ENCODE results near the gene ALKBH5. TPM values are rescaled to one million over a fixed set of nuclear protein-coding genes. Genes with fewer than 3 reads are reported as not detected.
A peak's percentile ranks its signal among the peaks of the same experiment; 100 is the strongest.

The ALKBH5 gene
- polyA plus RNA-seq, 2 of the 4 experiments (the other 2 are of a cell fraction) = 57.9 to 105 TPM

DNA sequence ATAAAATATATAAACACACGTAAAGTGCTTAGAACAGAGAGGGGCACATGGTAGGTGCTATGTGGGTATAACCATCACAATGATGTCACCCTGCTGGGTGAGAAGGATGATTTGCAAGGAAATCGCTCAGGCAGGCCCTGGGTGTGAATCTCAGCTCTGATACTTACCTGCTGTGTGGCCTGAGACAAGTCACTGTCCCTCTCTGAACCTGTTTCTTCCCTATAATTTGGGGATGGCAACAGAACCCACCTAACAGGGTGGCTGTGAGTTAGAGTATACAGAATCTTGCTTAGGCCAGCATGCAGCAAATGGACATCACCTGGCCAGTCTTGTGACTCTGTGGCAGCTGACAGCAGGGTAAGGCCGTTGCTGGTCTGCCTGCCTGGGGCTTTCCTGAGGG, 36.6 kb upstream of the ALKBH5 start:
- ChIA-PET CTCF (interaction anchor here (0.8 to 2.6 kb wide), 3 partner anchors 9 to 70 kb away, joined by 3 to 10 read pairs (median 4); no protein-coding TSS in a partner anchor), POLR2A (interaction anchor here (1.9 kb wide), 1 partner anchor 36 kb away, joined by 7 read pairs; the partner anchor contains the start of gene ALKBH5)
- TF ChIP-seq ZC3H11A (IDR thresholded peaks at IDR 0.05) = no peak
- no peak for TF ChIP-seq REST (IDR thresholded peaks at IDR 0.05)
- TF ChIP-seq ATOH8 (CRISPR knock-in tag; IDR thresholded peaks at IDR 0.05; ENCODE audit: low read depth) = no peak
- no peak for TF ChIP-seq HOXB5 (CRISPR knock-in tag; IDR thresholded peaks at IDR 0.05)
- TF ChIP-seq ZFP36 (IDR thresholded peaks at IDR 0.05; ENCODE audit: borderline replicate concordance, partially characterized antibody) = peak; percentile 74
- TF ChIP-seq PHF8 (IDR thresholded peaks at IDR 0.05; ENCODE audit: borderline replicate concordance, low read depth) = no peak
- Histone ChIP-seq H3K9me3 (no peaks in the 10 kb centered on the region), H3K27ac (no peak overlapping the region), H3K4me1 (no peaks in the 10 kb centered on the region), H3K4me2 (no peak overlapping the region), H3K4me3 (no peak overlapping the region)
- 66% methylated on average over 3 of the region's 3 CpGs for WGBS (ENCODE audit: missing lambda C conversion rate)
- DNase-seq (ENCODE audit: low read depth in 1 of 2, low spot score in 1 of 2) (no peak), FAIRE-seq (no peak), ATAC-seq (no peak)

GRCh38 chr17:18148586-18148985, 35.0 kb upstream of the ALKBH5 start:
- WGBS (ENCODE audit: missing lambda C conversion rate) = 79% methylated on average over 7 of the region's 7 CpGs
- Histone ChIP-seq H3K27ac (no peak overlapping the region), H3K4me1 (no peaks in the 10 kb centered on the region), H3K4me3 (no peak overlapping the region), H3K4me2 (no peak overlapping the region), H3K9me3 (no peaks in the 10 kb centered on the region)
- DNase-seq (ENCODE audit: low read depth in 1 of 2, low spot score in 1 of 2) = no peak
- CTCF ChIA-PET = interaction anchor here (0.5 to 1.3 kb wide), 3 partner anchors 17 to 42 kb away, joined by 3 to 5 read pairs (median 4); no protein-coding TSS in a partner anchor
- POLR2A ChIA-PET = interaction anchor here (1.9 kb wide), 1 partner anchor 34 kb away, joined by 7 read pairs; the partner anchor contains the start of gene ALKBH5
- ATAC-seq = no peak
- TF ChIP-seq RCOR1 (IDR thresholded peaks at IDR 0.05; ENCODE audit: low read depth, low read length) (no peak), SMC3 (IDR thresholded peaks at IDR 0.05) (no peak), TFCP2L1 (CRISPR knock-in tag; IDR thresholded peaks at IDR 0.05) (no peak), POLR2A (IDR thresholded peaks at IDR 0.05; ENCODE audit: low read length) (no peak), JUNB (IDR thresholded peaks at IDR 0.05) (no peak), HOXB13 (CRISPR knock-in tag; IDR thresholded peaks at IDR 0.05; ENCODE audit: low read depth) (no peak), HMGXB4 (CRISPR knock-in tag; IDR thresholded peaks at IDR 0.05; ENCODE audit: borderline replicate concordance) (no peak), NR3C1 (IDR thresholded peaks at IDR 0.05) (no peak), TP53 (CRISPR knock-in tag; IDR thresholded peaks at IDR 0.05) (no peak)
- FAIRE-seq = no peak

DNA sequence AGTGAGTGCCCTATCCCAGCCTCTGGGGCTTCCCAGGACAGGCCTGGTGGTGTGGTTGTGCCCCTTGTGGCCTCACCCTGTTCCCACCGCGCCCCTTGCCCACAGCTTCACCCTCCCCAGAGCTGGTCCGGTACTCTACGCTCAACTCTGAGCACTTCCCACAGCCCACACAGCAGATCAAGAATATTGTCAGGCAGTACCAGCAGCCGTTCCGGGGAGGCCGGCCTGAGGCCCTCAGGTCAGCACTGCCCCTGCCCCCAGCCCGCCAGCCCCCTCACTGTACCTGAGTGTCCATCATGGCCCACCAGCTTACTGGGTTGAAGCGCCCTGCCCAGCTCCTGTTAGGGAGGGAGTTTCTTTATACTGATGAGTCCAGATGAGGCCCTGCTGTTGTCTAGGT, 32.3 kb upstream of the ALKBH5 start:
- 51% methylated on average over 6 of the region's 9 CpGs for whole genome bisulfite sequencing (ENCODE audit: missing lambda C conversion rate)
- no peaks in the 10 kb centered on the region for H3K9me3 ChIP-seq
- POLR2A ChIA-PET = no interaction called here
- ATAC-seq = no peak; a peak in 2 of 6 replicates
- H3K4me2 ChIP-seq = no peak overlapping the region
- H3K27ac ChIP-seq = no peak overlapping the region
- H3K4me3 ChIP-seq = no peak overlapping the region
- H3K4me1 ChIP-seq = 0 out of 3 replicates have a peak, but pooled peaks cover under 1% of the 10 kb centered on the region
- CTCF ChIA-PET = interaction anchor here (1.0 to 7.6 kb wide), 2 partner anchors 10 to 16 kb away, joined by 3 to 67 read pairs; no protein-coding TSS in a partner anchor
- no peak for DNase-seq (ENCODE audit: low read depth in 1 of 2, low spot score in 1 of 2)
- TF ChIP-seq ESRRA (IDR thresholded peaks at IDR 0.05; ENCODE audit: borderline replicate concordance, low read length) (no peak), JUN (IDR thresholded peaks at IDR 0.05) (no peak), HDAC2 (IDR thresholded peaks at IDR 0.05) (no peak), EHF (CRISPR knock-in tag; IDR thresholded peaks at IDR 0.05) (no peak), E2F6 (IDR thresholded peaks at IDR 0.05; ENCODE audit: borderline replicate concordance, low read depth) (no peak), HEYL (CRISPR knock-in tag; IDR thresholded peaks at IDR 0.05) (no peak), NPAS2 (CRISPR knock-in tag; IDR thresholded peaks at IDR 0.05; ENCODE audit: borderline replicate concordance) (no peak), NFE2L2 (conservative IDR thresholded peaks at IDR 0.05; ENCODE audit: low read length) (no peak), ZC3H11A (IDR thresholded peaks at IDR 0.05) (no peak)
- TF ChIP-seq, protein P1, sequence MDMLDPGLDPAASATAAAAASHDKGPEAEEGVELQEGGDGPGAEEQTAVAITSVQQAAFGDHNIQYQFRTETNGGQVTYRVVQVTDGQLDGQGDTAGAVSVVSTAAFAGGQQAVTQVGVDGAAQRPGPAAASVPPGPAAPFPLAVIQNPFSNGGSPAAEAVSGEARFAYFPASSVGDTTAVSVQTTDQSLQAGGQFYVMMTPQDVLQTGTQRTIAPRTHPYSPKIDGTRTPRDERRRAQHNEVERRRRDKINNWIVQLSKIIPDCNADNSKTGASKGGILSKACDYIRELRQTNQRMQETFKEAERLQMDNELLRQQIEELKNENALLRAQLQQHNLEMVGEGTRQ (IDR thresholded peaks at IDR 0.05) = no peak
- no peak for FAIRE-seq
